ENCODE results near the gene ATP8B2. TPM values are rescaled to one million over a fixed set of nuclear protein-coding genes. Genes with fewer than 3 reads are reported as not detected.

The ATP8B2 gene
- total RNA-seq, 1 donor from 2014 or later, result 26.0 TPM

GRCh38 chr1:154386643-154387352, 61.5 kb downstream of the ATP8B2 start:
- no peak for TF ChIP-seq CTCF (IDR thresholded peaks at IDR 0.05)
- Histone ChIP-seq H3K27me3 (ENCODE audit: low read depth) (no peaks in the 10 kb centered on the region), H3K4me1 (peaks cover 22% of the 10 kb centered on the region), H3K9me3 (no peaks in the 10 kb centered on the region), H3K36me3 (no peaks in the 10 kb centered on the region), H3K4me3 (no peak overlapping the region), H3K27ac (no peak overlapping the region)
- ATAC-seq, result peak; percentile 81 to 92
- intact Hi-C loops (cut with DNase I), result no loop called here
- DNase-seq, result no peak

- no peaks in the 10 kb centered on the region for H3K27me3 ChIP-seq (ENCODE audit: low read depth)
- H3K9me3 ChIP-seq, result no peaks in the 10 kb centered on the region
- DNase-seq (no peak), ATAC-seq (no peak)
- H3K4me3 ChIP-seq, result no peak overlapping the region
- peaks cover 7% of the 10 kb centered on the region for H3K4me1 ChIP-seq
- intact Hi-C loops (cut with DNase I), result no loop called here
- no peak for TF ChIP-seq CTCF (IDR thresholded peaks at IDR 0.05)
- no peaks in the 10 kb centered on the region for H3K36me3 ChIP-seq
- no peak overlapping the region for H3K27ac ChIP-seq
Observed at GRCh38 chr1:154391086-154391770, 65.9 kb downstream of the ATP8B2 start.

- no peak for DNase-seq
- TF ChIP-seq CTCF (IDR thresholded peaks at IDR 0.05), result no peak
- Histone ChIP-seq H3K4me1 (no peaks in the 10 kb centered on the region), H3K9me3 (no peaks in the 10 kb centered on the region), H3K36me3 (no peaks in the 10 kb centered on the region), H3K4me3 (no peak overlapping the region), H3K27ac (no peak overlapping the region), H3K27me3 (ENCODE audit: low read depth) (no peaks in the 10 kb centered on the region)
- intact Hi-C loops (cut with DNase I), result no loop called here
- ATAC-seq, result no peak
Observed at GRCh38 chr1:154398141-154398540, 72.8 kb downstream of the ATP8B2 start.

GRCh38 chr1:154398678-154399077, 73.4 kb downstream of the ATP8B2 start:
- TF ChIP-seq CTCF (IDR thresholded peaks at IDR 0.05), result no peak
- Histone ChIP-seq H3K4me3 (no peak overlapping the region), H3K4me1 (no peaks in the 10 kb centered on the region), H3K36me3 (no peaks in the 10 kb centered on the region), H3K27me3 (ENCODE audit: low read depth) (no peaks in the 10 kb centered on the region), H3K9me3 (no peaks in the 10 kb centered on the region), H3K27ac (no peak overlapping the region)
- ATAC-seq (no peak), DNase-seq (no peak)
- intact Hi-C loops (cut with DNase I), result no loop called here

- no peak overlapping the region for H3K27ac ChIP-seq
- intact Hi-C loops (cut with DNase I), result no loop called here
- ATAC-seq (no peak), DNase-seq (no peak)
- TF ChIP-seq CTCF (IDR thresholded peaks at IDR 0.05), result no peak
- peaks cover 7% of the 10 kb centered on the region for H3K4me1 ChIP-seq
- H3K4me3 ChIP-seq, result no peak overlapping the region
- H3K36me3 ChIP-seq, result no peaks in the 10 kb centered on the region
- H3K27me3 ChIP-seq (ENCODE audit: low read depth), result no peaks in the 10 kb centered on the region
- no peaks in the 10 kb centered on the region for H3K9me3 ChIP-seq
Observed at GRCh38 chr1:154400381-154400801, 75.1 kb downstream of the ATP8B2 start.

Other genes starting within 250 kb of the ATP8B2 start
- 1.7 TPM for gene NUP210L, start 170.5 kb upstream of the ATP8B2 start, total RNA-seq
- gene TPM3, start 133.4 kb upstream of the ATP8B2 start, total RNA-seq, result 334 TPM
- 2.8 TPM for gene CFAP141, start 119.2 kb upstream of the ATP8B2 start, total RNA-seq
- gene UBAP2L, start 104.6 kb upstream of the ATP8B2 start, total RNA-seq, result 142 TPM
- gene HAX1, start 52.9 kb upstream of the ATP8B2 start, total RNA-seq, result 75.4 TPM
- gene AQP10, start 4.4 kb upstream of the ATP8B2 start, total RNA-seq, result 0.47 TPM
- gene IL6R, start 79.8 kb downstream of the ATP8B2 start, total RNA-seq, result 48.5 TPM
- 20.2 TPM for gene TDRD10, start 176.7 kb downstream of the ATP8B2 start, total RNA-seq
- 40.1 TPM for gene SHE, start 176.9 kb downstream of the ATP8B2 start, total RNA-seq
- gene UBE2Q1, start 233.1 kb downstream of the ATP8B2 start, total RNA-seq, result 79.5 TPM
- gene CHRNB2, start 242.3 kb downstream of the ATP8B2 start, total RNA-seq, result not detected